Hepatocyte (in vitro differentiated cells): Measurements from ENCODE around the gene MKRN2.
A peak's percentile ranks its signal among the peaks of the same experiment; 100 is the strongest.

Experiments used
- EZH2 ChIP-seq: fragments of 200-600 bp; sonication (generic); IDR thresholded peaks from 2 replicates; pipeline ENCODE4 v1.6.1; 2016; ENCODE audit warnings: antibody characterized with exemption, mild to moderate bottlenecking, borderline replicate concordance
- EZH2phosphoT487 ChIP-seq: fragments of 200-600 bp; sonication (generic); IDR thresholded peaks from one replicate; pipeline ENCODE4 v1.6.1; 2018; ENCODE audit warnings: antibody characterized with exemption, mild to moderate bottlenecking, low read depth, moderate library complexity; ENCODE audit not compliant: unreplicated experiment, severe bottlenecking
- TF ChIP-seq, protein P1 (sequence below): fragments of 200-600 bp; sonication (generic); IDR thresholded peaks from 2 replicates; pipeline ENCODE4 v1.5.1; 2016; ENCODE audit warnings: antibody characterized with exemption, mild to moderate bottlenecking; ENCODE audit not compliant: poor library complexity

DNA sequence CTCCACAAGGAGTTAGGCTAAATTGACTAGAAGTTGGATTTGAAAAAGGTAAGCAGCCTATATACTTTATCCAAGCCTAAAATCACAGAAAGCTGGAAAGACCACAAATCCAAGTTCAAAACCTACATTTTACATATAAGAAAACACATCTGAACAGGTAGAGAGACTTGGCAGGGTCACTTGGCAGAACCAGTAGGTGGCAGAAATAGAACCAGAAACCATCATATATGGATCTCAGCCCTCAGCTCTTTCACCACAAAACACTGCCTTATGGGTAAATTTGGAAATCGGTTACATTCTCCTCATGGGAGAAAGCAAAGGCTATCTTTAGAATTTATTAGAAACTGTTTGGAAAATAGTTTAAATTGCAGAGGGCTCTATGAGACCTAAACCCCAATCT is 44.2 kb downstream of the MKRN2 start:
- TF ChIP-seq, protein P1, sequence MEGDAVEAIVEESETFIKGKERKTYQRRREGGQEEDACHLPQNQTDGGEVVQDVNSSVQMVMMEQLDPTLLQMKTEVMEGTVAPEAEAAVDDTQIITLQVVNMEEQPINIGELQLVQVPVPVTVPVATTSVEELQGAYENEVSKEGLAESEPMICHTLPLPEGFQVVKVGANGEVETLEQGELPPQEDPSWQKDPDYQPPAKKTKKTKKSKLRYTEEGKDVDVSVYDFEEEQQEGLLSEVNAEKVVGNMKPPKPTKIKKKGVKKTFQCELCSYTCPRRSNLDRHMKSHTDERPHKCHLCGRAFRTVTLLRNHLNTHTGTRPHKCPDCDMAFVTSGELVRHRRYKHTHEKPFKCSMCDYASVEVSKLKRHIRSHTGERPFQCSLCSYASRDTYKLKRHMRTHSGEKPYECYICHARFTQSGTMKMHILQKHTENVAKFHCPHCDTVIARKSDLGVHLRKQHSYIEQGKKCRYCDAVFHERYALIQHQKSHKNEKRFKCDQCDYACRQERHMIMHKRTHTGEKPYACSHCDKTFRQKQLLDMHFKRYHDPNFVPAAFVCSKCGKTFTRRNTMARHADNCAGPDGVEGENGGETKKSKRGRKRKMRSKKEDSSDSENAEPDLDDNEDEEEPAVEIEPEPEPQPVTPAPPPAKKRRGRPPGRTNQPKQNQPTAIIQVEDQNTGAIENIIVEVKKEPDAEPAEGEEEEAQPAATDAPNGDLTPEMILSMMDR, result peak; percentile 17
- no peak for TF ChIP-seq EZH2
- no peak for TF ChIP-seq EZH2phosphoT487
